ENCODE results near the gene CNPY1.

DNA sequence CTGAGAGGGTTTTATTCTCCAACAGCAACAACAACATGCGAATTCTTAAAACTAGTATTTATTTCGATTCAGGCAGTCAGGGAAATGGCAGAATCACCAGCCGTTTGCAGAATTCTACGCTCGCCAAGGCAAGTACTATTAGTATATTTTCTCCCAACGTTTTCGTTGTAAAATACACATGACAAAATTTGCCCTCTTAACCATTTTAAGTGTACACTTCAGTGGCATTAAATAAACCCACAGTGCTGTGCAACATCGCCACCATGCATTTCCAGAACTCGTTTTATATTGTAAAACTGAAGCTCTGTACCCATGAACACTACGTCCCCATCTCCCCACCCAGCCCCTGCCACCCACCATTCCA lies 77.6 kb downstream of the CNPY1 start:
- TF ChIP-seq, protein P1, sequence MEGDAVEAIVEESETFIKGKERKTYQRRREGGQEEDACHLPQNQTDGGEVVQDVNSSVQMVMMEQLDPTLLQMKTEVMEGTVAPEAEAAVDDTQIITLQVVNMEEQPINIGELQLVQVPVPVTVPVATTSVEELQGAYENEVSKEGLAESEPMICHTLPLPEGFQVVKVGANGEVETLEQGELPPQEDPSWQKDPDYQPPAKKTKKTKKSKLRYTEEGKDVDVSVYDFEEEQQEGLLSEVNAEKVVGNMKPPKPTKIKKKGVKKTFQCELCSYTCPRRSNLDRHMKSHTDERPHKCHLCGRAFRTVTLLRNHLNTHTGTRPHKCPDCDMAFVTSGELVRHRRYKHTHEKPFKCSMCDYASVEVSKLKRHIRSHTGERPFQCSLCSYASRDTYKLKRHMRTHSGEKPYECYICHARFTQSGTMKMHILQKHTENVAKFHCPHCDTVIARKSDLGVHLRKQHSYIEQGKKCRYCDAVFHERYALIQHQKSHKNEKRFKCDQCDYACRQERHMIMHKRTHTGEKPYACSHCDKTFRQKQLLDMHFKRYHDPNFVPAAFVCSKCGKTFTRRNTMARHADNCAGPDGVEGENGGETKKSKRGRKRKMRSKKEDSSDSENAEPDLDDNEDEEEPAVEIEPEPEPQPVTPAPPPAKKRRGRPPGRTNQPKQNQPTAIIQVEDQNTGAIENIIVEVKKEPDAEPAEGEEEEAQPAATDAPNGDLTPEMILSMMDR (IDR thresholded peaks at IDR 0.05) = no peak
- no peak for TF ChIP-seq POLR2A (IDR thresholded peaks at IDR 0.05)
- no peak for TF ChIP-seq POLR2AphosphoS5 (IDR thresholded peaks at IDR 0.05; ENCODE audit: insufficient read depth in 1 of 2, low read depth in 1 of 2)

Data from vagina (tissue), 2 donors.